Liver (tissue), 3 donors: ENCODE measurements around the gene CD79A.

Source experiments
- RAD21 ChIP-seq, 2 donors: IDR thresholded peaks; 2 replicates each; pipeline ENCODE4 v1.6.1; 2016; ENCODE audit warnings: antibody characterized with exemption in 2 of 2, mild to moderate bottlenecking in 2 of 2
- TF ChIP-seq, protein P1 (sequence below): fragments of 150-350 bp; IDR thresholded peaks from 2 replicates; pipeline ENCODE4 v1.5.1; 2017; ENCODE audit warnings: improper control_type of control experiment, low read depth, low read length; ENCODE audit not compliant: missing input control
- donor health status: healthy.
- donor health status: healthy.

GRCh38 chr19:41849067-41849466 lies 28.0 kb upstream of the CD79A start:
- no peak for TF ChIP-seq RAD21 (IDR thresholded peaks at IDR 0.05)
- TF ChIP-seq, protein P1, sequence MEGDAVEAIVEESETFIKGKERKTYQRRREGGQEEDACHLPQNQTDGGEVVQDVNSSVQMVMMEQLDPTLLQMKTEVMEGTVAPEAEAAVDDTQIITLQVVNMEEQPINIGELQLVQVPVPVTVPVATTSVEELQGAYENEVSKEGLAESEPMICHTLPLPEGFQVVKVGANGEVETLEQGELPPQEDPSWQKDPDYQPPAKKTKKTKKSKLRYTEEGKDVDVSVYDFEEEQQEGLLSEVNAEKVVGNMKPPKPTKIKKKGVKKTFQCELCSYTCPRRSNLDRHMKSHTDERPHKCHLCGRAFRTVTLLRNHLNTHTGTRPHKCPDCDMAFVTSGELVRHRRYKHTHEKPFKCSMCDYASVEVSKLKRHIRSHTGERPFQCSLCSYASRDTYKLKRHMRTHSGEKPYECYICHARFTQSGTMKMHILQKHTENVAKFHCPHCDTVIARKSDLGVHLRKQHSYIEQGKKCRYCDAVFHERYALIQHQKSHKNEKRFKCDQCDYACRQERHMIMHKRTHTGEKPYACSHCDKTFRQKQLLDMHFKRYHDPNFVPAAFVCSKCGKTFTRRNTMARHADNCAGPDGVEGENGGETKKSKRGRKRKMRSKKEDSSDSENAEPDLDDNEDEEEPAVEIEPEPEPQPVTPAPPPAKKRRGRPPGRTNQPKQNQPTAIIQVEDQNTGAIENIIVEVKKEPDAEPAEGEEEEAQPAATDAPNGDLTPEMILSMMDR = no peak
